Astrocyte (in vitro differentiated cells and primary cell): ENCODE data around the gene PRKAG2. TPM values are rescaled to one million over a fixed set of nuclear protein-coding genes. Genes with fewer than 3 reads are reported as not detected.

Source experiments
- DNase-seq: peaks from one replicate; pipeline ENCODE4 v3.0.0-alpha.2; 2010; ENCODE audit warnings: low read depth
- FAIRE-seq: peaks from 2 replicates; lab custom pipeline; 2011; peaks lifted over from hg19 to GRCh38; lab: Jason Lieb, UNC
- H2AFZ ChIP-seq: 2 replicates; pipeline ENCODE4 v1.6.0; 2012; ENCODE audit warnings: low read depth, low read length, inconsistent platforms
- H3K27ac ChIP-seq: 2 replicates; pipeline ENCODE4 v1.5.1; 2011; ENCODE audit warnings: low read depth, low read length, inconsistent platforms
- H3K27me3 ChIP-seq: 2 replicates; pipeline ENCODE4 v1.6.0; 2011; ENCODE audit warnings: low read length, inconsistent platforms; ENCODE audit not compliant: insufficient read depth
- H3K36me3 ChIP-seq: 2 replicates; pipeline ENCODE4 v1.5.1; 2011; ENCODE audit warnings: low read length, inconsistent platforms; ENCODE audit not compliant: insufficient read depth
- H3K4me1 ChIP-seq: 2 replicates; pipeline ENCODE4 v1.5.1; 2011; ENCODE audit warnings: low read length, inconsistent platforms; ENCODE audit not compliant: insufficient read depth
- H3K4me2 ChIP-seq: 2 replicates; pipeline ENCODE4 v1.6.0; 2012; ENCODE audit warnings: low read length, inconsistent platforms
- H3K4me3 ChIP-seq: 2 replicates; pipeline ENCODE4 v1.5.1; 2011; ENCODE audit warnings: low read depth, mild to moderate bottlenecking, low read length, inconsistent platforms; ENCODE audit not compliant: insufficient read depth
- H3K79me2 ChIP-seq: 2 replicates; pipeline ENCODE4 v1.6.0; 2012; ENCODE audit warnings: mild to moderate bottlenecking, low read length, inconsistent platforms; ENCODE audit not compliant: insufficient read depth
- H3K9ac ChIP-seq: 2 replicates; pipeline ENCODE4 v1.6.0; 2012; ENCODE audit warnings: mild to moderate bottlenecking, low read length, inconsistent platforms
- H3K9me3 ChIP-seq: 2 replicates; pipeline ENCODE4 v1.5.1; 2012; ENCODE audit warnings: low read depth, mild to moderate bottlenecking, low read length, inconsistent platforms; ENCODE audit not compliant: insufficient read depth
- H4K20me1 ChIP-seq: 2 replicates; pipeline ENCODE4 v1.6.0; 2012; ENCODE audit warnings: low read length, inconsistent platforms; ENCODE audit not compliant: insufficient read depth
- H3K27ac Mint-ChIP-seq: one replicate; pipeline ENCODE4 v1.8.0; 2021; ENCODE audit warnings: mild to moderate bottlenecking, mixed read lengths; ENCODE audit not compliant: unreplicated experiment
- H3K27me3 Mint-ChIP-seq: one replicate; pipeline ENCODE4 v1.8.0; 2021; ENCODE audit warnings: low read depth, mixed read lengths; ENCODE audit not compliant: unreplicated experiment
- H3K36me3 Mint-ChIP-seq: one replicate; pipeline ENCODE4 v1.8.0; 2021; ENCODE audit warnings: low read depth, mixed read lengths; ENCODE audit not compliant: unreplicated experiment
- H3K4me1 Mint-ChIP-seq: one replicate; pipeline ENCODE4 v1.8.0; 2021; ENCODE audit warnings: low read depth, mixed read lengths; ENCODE audit not compliant: unreplicated experiment
- H3K4me3 Mint-ChIP-seq: one replicate; pipeline ENCODE4 v1.8.0; 2021; ENCODE audit warnings: mild to moderate bottlenecking, moderate library complexity, mixed read lengths; ENCODE audit not compliant: unreplicated experiment
- H3K9me3 Mint-ChIP-seq: one replicate; pipeline ENCODE4 v1.8.0; 2021; ENCODE audit warnings: mild to moderate bottlenecking, mixed read lengths; ENCODE audit not compliant: unreplicated experiment
- CTCF ChIP-seq: IDR thresholded peaks from 2 replicates; pipeline ENCODE4 v1.5.1; 2011; ENCODE audit warnings: low read depth, mild to moderate bottlenecking, inconsistent platforms, low read length, moderate library complexity; ENCODE audit not compliant: insufficient read depth
- EZH2 ChIP-seq: IDR thresholded peaks from 2 replicates; pipeline ENCODE4 v1.6.1; 2012; ENCODE audit warnings: mild to moderate bottlenecking, low read length, inconsistent platforms; ENCODE audit not compliant: insufficient read depth
- total RNA-seq: library from RNA; stranded (reverse); gene quantifications from 2 replicates; pipeline ENCODE4 v1.2.1, GENCODE V29; 2021

PRKAG2 gene
- total RNA-seq, 1 donor from 2014 or later: 40.7 TPM

GRCh38 chr7:151513133-151513532 lies 363.8 kb downstream of the PRKAG2 start:
- H4K20me1 ChIP-seq: peaks cover 99% of the 10 kb centered on the region
- H3K4me2 ChIP-seq: no peak overlapping the region
- no peak overlapping the region for H3K4me3 ChIP-seq
- no peak overlapping the region for H3K9ac ChIP-seq
- H3K4me1 ChIP-seq: peaks cover 14% of the 10 kb centered on the region
- H3K9me3 ChIP-seq: no peaks in the 10 kb centered on the region
- no peak overlapping the region for H3K27ac Mint-ChIP-seq
- H2AFZ ChIP-seq: no peak overlapping the region
- H3K9me3 Mint-ChIP-seq: peaks cover 2% of the 10 kb centered on the region
- no peaks in the 10 kb centered on the region for H3K36me3 ChIP-seq
- H3K36me3 Mint-ChIP-seq: peaks cover 6% of the 10 kb centered on the region
- H3K4me1 Mint-ChIP-seq: peaks cover 29% of the 10 kb centered on the region
- no peak for TF ChIP-seq CTCF
- TF ChIP-seq EZH2: no peak
- DNase-seq (no peak), FAIRE-seq (no peak)
- no peak overlapping the region for H3K27ac ChIP-seq
- H3K4me3 Mint-ChIP-seq: no peak overlapping the region
- H3K79me2 ChIP-seq: peaks cover 100% of the 10 kb centered on the region
- no peaks in the 10 kb centered on the region for H3K27me3 Mint-ChIP-seq
- no peaks in the 10 kb centered on the region for H3K27me3 ChIP-seq

GRCh38 chr7:151512353-151512752 lies 364.6 kb downstream of the PRKAG2 start:
- Histone ChIP-seq H3K27me3 (no peaks in the 10 kb centered on the region), H3K36me3 (no peaks in the 10 kb centered on the region), H3K4me3 (no peak overlapping the region), H3K27ac (no peak overlapping the region), H3K9ac (no peak overlapping the region), H3K4me2 (no peak overlapping the region), H3K79me2 (peaks cover 100% of the 10 kb centered on the region), H4K20me1 (peaks cover 98% of the 10 kb centered on the region), H3K9me3 (no peaks in the 10 kb centered on the region), H3K4me1 (peaks cover 9% of the 10 kb centered on the region), H2AFZ (no peak overlapping the region)
- Mint-ChIP-seq H3K4me3 (no peak overlapping the region), H3K27ac (no peak overlapping the region), H3K9me3 (peaks cover 2% of the 10 kb centered on the region), H3K27me3 (no peaks in the 10 kb centered on the region), H3K4me1 (peaks cover 25% of the 10 kb centered on the region), H3K36me3 (peaks cover 6% of the 10 kb centered on the region)
- no peak for TF ChIP-seq EZH2
- TF ChIP-seq CTCF: no peak
- DNase-seq: no peak
- FAIRE-seq: no peak

- no peak overlapping the region for H3K4me3 Mint-ChIP-seq
Observed at GRCh38 chr7:151511946-151512345, 365.0 kb downstream of the PRKAG2 start.

More at GRCh38 chr7:151511946-151512345, 365.0 kb downstream of the PRKAG2 start:
- peaks cover 2% of the 10 kb centered on the region for H3K9me3 Mint-ChIP-seq
- no peak overlapping the region for H3K27ac Mint-ChIP-seq
- no peak for DNase-seq
- peaks cover 98% of the 10 kb centered on the region for H4K20me1 ChIP-seq
- no peaks in the 10 kb centered on the region for H3K27me3 ChIP-seq
- H3K4me1 Mint-ChIP-seq: peaks cover 25% of the 10 kb centered on the region
- H3K9ac ChIP-seq: no peak overlapping the region
- no peaks in the 10 kb centered on the region for H3K27me3 Mint-ChIP-seq
- H3K4me3 ChIP-seq: no peak overlapping the region
- peaks cover 100% of the 10 kb centered on the region for H3K79me2 ChIP-seq
- H3K4me1 ChIP-seq: peaks cover 7% of the 10 kb centered on the region
- H3K4me2 ChIP-seq: no peak overlapping the region
- peaks cover 6% of the 10 kb centered on the region for H3K36me3 Mint-ChIP-seq
- TF ChIP-seq EZH2 (no peak), CTCF (no peak)
- H3K36me3 ChIP-seq: no peaks in the 10 kb centered on the region
- no peak overlapping the region for H2AFZ ChIP-seq
- no peak for FAIRE-seq
- H3K9me3 ChIP-seq: no peaks in the 10 kb centered on the region
- H3K27ac ChIP-seq: no peak overlapping the region
